ENCODE data around the gene PTPRN2.

GRCh38 chr7:157682064-157682945 lies 905.3 kb downstream of the PTPRN2 start:
- TF ChIP-seq, protein P1, sequence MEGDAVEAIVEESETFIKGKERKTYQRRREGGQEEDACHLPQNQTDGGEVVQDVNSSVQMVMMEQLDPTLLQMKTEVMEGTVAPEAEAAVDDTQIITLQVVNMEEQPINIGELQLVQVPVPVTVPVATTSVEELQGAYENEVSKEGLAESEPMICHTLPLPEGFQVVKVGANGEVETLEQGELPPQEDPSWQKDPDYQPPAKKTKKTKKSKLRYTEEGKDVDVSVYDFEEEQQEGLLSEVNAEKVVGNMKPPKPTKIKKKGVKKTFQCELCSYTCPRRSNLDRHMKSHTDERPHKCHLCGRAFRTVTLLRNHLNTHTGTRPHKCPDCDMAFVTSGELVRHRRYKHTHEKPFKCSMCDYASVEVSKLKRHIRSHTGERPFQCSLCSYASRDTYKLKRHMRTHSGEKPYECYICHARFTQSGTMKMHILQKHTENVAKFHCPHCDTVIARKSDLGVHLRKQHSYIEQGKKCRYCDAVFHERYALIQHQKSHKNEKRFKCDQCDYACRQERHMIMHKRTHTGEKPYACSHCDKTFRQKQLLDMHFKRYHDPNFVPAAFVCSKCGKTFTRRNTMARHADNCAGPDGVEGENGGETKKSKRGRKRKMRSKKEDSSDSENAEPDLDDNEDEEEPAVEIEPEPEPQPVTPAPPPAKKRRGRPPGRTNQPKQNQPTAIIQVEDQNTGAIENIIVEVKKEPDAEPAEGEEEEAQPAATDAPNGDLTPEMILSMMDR (conservative IDR thresholded peaks at IDR 0.05; ENCODE audit: low read depth, low read length), result no peak
- TF ChIP-seq EZH2 (IDR thresholded peaks at IDR 0.05; ENCODE audit: borderline replicate concordance, low read depth, low read length, poor library complexity, severe bottlenecking), result no peak

All from A673 (cell line).